B cell (primary cell): Measurements from ENCODE around the gene SCN8A. TPM values are rescaled to one million over a fixed set of nuclear protein-coding genes. Genes with fewer than 3 reads are reported as not detected.

ENCODE experiments used
- ATAC-seq: fragments of 200-7000 bp; cut with Tn5 transposase; one replicate; pipeline ENCODE4 v1.10.0; 2021; ENCODE audit warnings: low read depth, mild to moderate bottlenecking, moderate number of reproducible peaks, moderate library complexity
- CTCF ChIA-PET: fragments of 350-600 bp; sonication (Branson Sonifier 250); formaldehyde crosslinking; loops from one replicate; lab custom pipeline; 2021; ENCODE audit warnings: antibody characterized with exemption, inconsistent platforms; lab: Charles Lee
- POLR2A ChIA-PET: fragments of 350-600 bp; sonication (Branson Sonifier 250); formaldehyde crosslinking; loops from one replicate; lab custom pipeline; 2021; ENCODE audit warnings: antibody characterized with exemption; lab: Charles Lee
- DNase-seq: peaks from one replicate; pipeline ENCODE4 v3.0.0; 2013
- H2AFZ ChIP-seq: 2 replicates; pipeline ENCODE4 v1.6.1; 2012; ENCODE audit warnings: mild to moderate bottlenecking, low read depth, low read length; ENCODE audit not compliant: insufficient read depth, poor library complexity, severe bottlenecking
- H3K27ac ChIP-seq, 2 donors: 1 replicate in 1 of 2; 2 replicates in 1 of 2; pipeline ENCODE4 v1.5.1; 2012 to 2013; ENCODE audit warnings: low read length in 2 of 2, mild to moderate bottlenecking in 2 of 2, moderate library complexity in 1 of 2
- H3K27me3 ChIP-seq, 4 experiments: fragments of 200-600 bp in 1 of 4; sonication (generic) in 1 of 4; replicated peaks in 1 of 4; 1 replicate in 2 of 4; 2 replicates in 2 of 4; pipeline versions ENCODE4 v1.6.1 to v1.7.0; 2013 to 2016; ENCODE audit warnings: low read length in 3 of 4, mild to moderate bottlenecking in 2 of 4, mixed read lengths in 1 of 4, moderate library complexity in 1 of 4; ENCODE audit not compliant: insufficient read depth in 4 of 4, control insufficient read depth in 3 of 4; ENCODE audit errors: control extremely low read depth in 1 of 4
- H3K36me3 ChIP-seq, 2 experiments: replicated peaks in 1 of 2; 1 replicate in 1 of 2; 2 replicates in 1 of 2; pipeline versions ENCODE4 v1.6.1 to v1.7.1; 2013; ENCODE audit warnings: low read length in 1 of 2; ENCODE audit not compliant: insufficient read depth in 2 of 2, control insufficient read depth in 1 of 2; ENCODE audit errors: control extremely low read depth in 1 of 2, extremely low read depth in 1 of 2
- H3K4me1 ChIP-seq, 2 donors: fragments of 200-600 bp in 1 of 2; sonication (generic) in 1 of 2; 1 replicate in 1 of 2; 2 replicates in 1 of 2; pipeline versions ENCODE4 v1.5.1 to v1.6.1; 2013 to 2017; ENCODE audit warnings: low read length in 2 of 2; ENCODE audit not compliant: control insufficient read depth in 2 of 2, insufficient read depth in 2 of 2
- H3K4me2 ChIP-seq: replicated peaks from 2 replicates; pipeline ENCODE3; 2012; ENCODE audit warnings: mild to moderate bottlenecking, low read depth, low read length; ENCODE audit not compliant: poor library complexity, severe bottlenecking
- H3K4me3 ChIP-seq, 5 experiments: fragments of 200-600 bp in 1 of 5; sonication (generic) in 1 of 5; 1 replicate in 3 of 5; 2 replicates in 2 of 5; pipeline versions ENCODE4 v1.5.1 to v1.7.0; 2011 to 2016; ENCODE audit warnings: low read length in 4 of 5, mild to moderate bottlenecking in 4 of 5, low read depth in 2 of 5, control low read depth in 1 of 5, moderate library complexity in 1 of 5; ENCODE audit not compliant: insufficient read depth in 1 of 5; ENCODE audit errors: control extremely low read depth in 1 of 5, extremely low read depth in 1 of 5
- H3K79me2 ChIP-seq: fragments of 200-600 bp; sonication (generic); one replicate; pipeline ENCODE4 v1.6.0; 2016; ENCODE audit warnings: low read length; ENCODE audit not compliant: control insufficient read depth, insufficient read depth
- H3K9ac ChIP-seq: fragments of 200-600 bp; sonication (generic); 2 replicates; pipeline ENCODE4 v1.6.1; 2017; ENCODE audit warnings: mild to moderate bottlenecking, low read length, moderate library complexity
- H3K9me3 ChIP-seq, 3 donors: one replicate each; pipeline versions ENCODE4 v1.6.1 to v1.7.1; 2013; ENCODE audit warnings: low read length in 2 of 3; ENCODE audit not compliant: control insufficient read depth in 2 of 3, insufficient read depth in 1 of 3; ENCODE audit errors: control extremely low read depth in 1 of 3
- H4K20me1 ChIP-seq: 2 replicates; pipeline ENCODE4 v1.6.0; 2012; ENCODE audit warnings: mild to moderate bottlenecking, low read length; ENCODE audit not compliant: insufficient read depth, control insufficient read depth, poor library complexity, severe bottlenecking
- H3K27ac Mint-ChIP-seq: one replicate; pipeline ENCODE4 v1.8.0; 2021; ENCODE audit warnings: mixed read lengths
- H3K27me3 Mint-ChIP-seq: one replicate; pipeline ENCODE4 v1.8.0; 2021; ENCODE audit warnings: mixed read lengths
- H3K4me1 Mint-ChIP-seq: one replicate; pipeline ENCODE4 v1.8.0; 2021; ENCODE audit warnings: mixed read lengths
- H3K4me3 Mint-ChIP-seq: one replicate; pipeline ENCODE4 v1.8.0; 2021; ENCODE audit warnings: mixed read lengths
- H3K9me3 Mint-ChIP-seq: one replicate; pipeline ENCODE4 v1.8.0; 2022; ENCODE audit warnings: mixed read lengths; ENCODE audit not compliant: insufficient read depth
- CTCF ChIP-seq: fragments of 200-600 bp; IDR thresholded peaks from one replicate; pipeline ENCODE4 v1.8.0; 2022; ENCODE audit warnings: antibody characterized with exemption, mild to moderate bottlenecking
- EZH2 ChIP-seq: IDR thresholded peaks from 2 replicates; pipeline ENCODE4 v1.6.1; 2012; ENCODE audit warnings: borderline replicate concordance, low read depth, mild to moderate bottlenecking, moderate library complexity, low read length; ENCODE audit not compliant: insufficient read depth, poor library complexity, severe bottlenecking
- WGBS: methylation state at CpG from one replicate; pipeline ENCODE4 v1.1.5; 2013; ENCODE audit warnings: missing lambda C conversion rate; ENCODE audit not compliant: insufficient coverage; 5-methylcytosine and 5-hydroxymethylcytosine counted together
- intact Hi-C: fragments of 100-400 bp; cut with micrococcal nuclease; formaldehyde crosslinking; loops from one replicate; pipeline ENCODE4 v1.10.0; 2022
- polyA plus RNA-seq: library from polyadenylated mRNA; depleted of rRNA; stranded (reverse); fragments of >200 nt; gene quantifications from 2 replicates; pipeline ENCODE4 v1.2.3, GENCODE V29; 2012
- total RNA-seq, 2 donors: library from RNA; stranded (reverse); fragments of 120-200 nt in 1 of 2; gene quantifications; 1 replicate in 1 of 2; 2 replicates in 1 of 2; pipeline versions ENCODE4 v1.2.3 to v1.2.4, GENCODE V29; 2013 to 2022

SCN8A gene
- total and polyA plus RNA-seq, 2 donors (not counting 1 experiment from before 2014, with no cell fraction given), result 0.78 to 1.0 TPM

- no peak for DNase-seq
- no peaks in the 10 kb centered on the region for H3K36me3 ChIP-seq
- H3K4me3 Mint-ChIP-seq, result no peak overlapping the region
- peaks cover 0 to 42% (median 8%) of the 10 kb centered on the region in 4 experiments for H3K27me3 ChIP-seq
- peaks cover 52% of the 10 kb centered on the region for H3K27me3 Mint-ChIP-seq
- H3K9me3 ChIP-seq, result peaks cover 0 to 6% (median 0%) of the 10 kb centered on the region in 3 donors
- no peaks in the 10 kb centered on the region for H3K4me1 ChIP-seq
- no peaks in the 10 kb centered on the region for H3K79me2 ChIP-seq
- CTCF ChIA-PET, result no interaction called here
- no peaks in the 10 kb centered on the region for H3K4me1 Mint-ChIP-seq
- no peak for TF ChIP-seq EZH2
- TF ChIP-seq CTCF, result no peak
- H3K27ac Mint-ChIP-seq, result no peak overlapping the region
- H3K27ac ChIP-seq, result no peak overlapping the region
- POLR2A ChIA-PET, result no interaction called here
- no peak overlapping the region for H3K4me2 ChIP-seq
- no peak for ATAC-seq
- 75% methylated on average over 5 of the region's 5 CpGs for WGBS
- no peak overlapping the region for H2AFZ ChIP-seq
- no peaks in the 10 kb centered on the region for H4K20me1 ChIP-seq
- H3K4me3 ChIP-seq, result no peak overlapping the region
- no peaks in the 10 kb centered on the region for H3K9me3 Mint-ChIP-seq
- H3K9ac ChIP-seq, result no peak overlapping the region
- intact Hi-C loops, result no loop called here
These were observed 248.4 kb downstream of the SCN8A start for GRCh38 chr12:51839310-51839947.

GRCh38 chr12:51840966-51841365 lies 249.9 kb downstream of the SCN8A start:
- Mint-ChIP-seq H3K4me1 (peaks cover under 1% of the 10 kb centered on the region), H3K27me3 (peaks cover 61% of the 10 kb centered on the region), H3K27ac (no peak overlapping the region), H3K9me3 (no peaks in the 10 kb centered on the region), H3K4me3 (no peak overlapping the region)
- 64% methylated on average over 3 of the region's 6 CpGs for WGBS
- no peak for ATAC-seq
- Histone ChIP-seq H3K27me3 (peaks cover 0 to 53% (median 15%) of the 10 kb centered on the region in 4 experiments), H4K20me1 (no peaks in the 10 kb centered on the region), H3K36me3 (no peaks in the 10 kb centered on the region), H3K27ac (no peak overlapping the region), H3K9me3 (peaks cover 0 to 5% (median 0%) of the 10 kb centered on the region in 3 donors), H3K79me2 (no peaks in the 10 kb centered on the region), H3K4me3 (no peak overlapping the region), H2AFZ (no peak overlapping the region), H3K4me2 (no peak overlapping the region), H3K9ac (no peak overlapping the region), H3K4me1 (peaks cover under 1 to 3% of the 10 kb centered on the region in 2 donors)
- no peak for DNase-seq
- no peak for TF ChIP-seq EZH2
- TF ChIP-seq CTCF, result no peak
- intact Hi-C loops, result no loop called here
- ChIA-PET CTCF (no interaction called here), POLR2A (no interaction called here)
